DND-41 (cell line): Measurements from ENCODE around the gene BNIPL.

ENCODE experiments used
- CTCF ChIP-seq: IDR thresholded peaks from 2 replicates; pipeline ENCODE4 v1.5.1; 2012; ENCODE audit warnings: borderline replicate concordance, low read length, moderate library complexity, mild to moderate bottlenecking; ENCODE audit not compliant: poor library complexity, severe bottlenecking; ENCODE audit errors: extremely low read depth
- EZH2 ChIP-seq: IDR thresholded peaks from 3 replicates; pipeline ENCODE4 v1.6.1; 2012; ENCODE audit warnings: borderline replicate concordance, low read depth, mild to moderate bottlenecking, moderate library complexity, low read length, inconsistent platforms; ENCODE audit not compliant: severe bottlenecking

GRCh38 chr1:151085953-151086559 is 49.7 kb downstream of the BNIPL start:
- TF ChIP-seq CTCF, result no peak
- no peak for TF ChIP-seq EZH2
